GM04504 (cell line): ENCODE measurements around the gene ADARB2.
A peak's percentile ranks its signal among the peaks of the same experiment; 100 is the strongest.

Experiments used
- DNase-seq: peaks from one replicate; pipeline ENCODE4 v3.0.0-alpha.2; 2012; ENCODE audit warnings: low read depth

The ADARB2 gene

DNA sequence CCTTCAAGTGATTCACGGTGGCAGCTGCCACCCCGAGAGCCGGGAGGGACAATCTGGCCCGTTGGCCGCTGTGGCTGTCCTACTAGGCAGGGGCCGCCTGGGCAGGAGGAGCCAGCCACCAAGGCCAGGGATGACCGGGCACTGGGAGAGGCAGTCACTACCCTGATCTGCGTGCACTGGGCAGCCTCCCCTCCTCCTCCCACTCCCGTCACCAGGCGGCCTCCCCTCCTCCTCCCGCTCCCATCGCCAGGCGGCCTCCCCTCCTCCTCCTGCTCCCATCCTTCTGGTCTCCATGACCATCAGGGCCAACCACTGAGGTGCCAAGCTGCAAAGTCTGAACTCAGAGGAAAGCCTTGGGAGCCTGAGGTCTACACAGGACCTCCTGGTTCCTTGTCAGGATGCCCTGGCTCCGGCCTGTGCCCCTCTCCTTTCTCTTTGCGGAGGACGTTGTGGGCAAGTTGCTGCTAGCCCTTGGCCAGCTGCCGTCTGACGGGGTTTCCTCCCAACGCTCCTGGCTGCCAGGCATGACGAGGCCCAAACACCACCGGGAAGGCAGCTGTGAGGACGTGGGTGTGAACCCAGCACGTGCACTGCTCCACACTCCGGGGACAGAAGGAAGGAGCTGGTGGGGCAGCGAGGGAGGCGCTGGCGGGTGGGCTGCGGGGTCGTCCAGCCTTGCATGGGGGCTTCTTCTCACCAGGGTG, 550.0 kb downstream of the ADARB2 start:
- DNase-seq, result no peak

DNA sequence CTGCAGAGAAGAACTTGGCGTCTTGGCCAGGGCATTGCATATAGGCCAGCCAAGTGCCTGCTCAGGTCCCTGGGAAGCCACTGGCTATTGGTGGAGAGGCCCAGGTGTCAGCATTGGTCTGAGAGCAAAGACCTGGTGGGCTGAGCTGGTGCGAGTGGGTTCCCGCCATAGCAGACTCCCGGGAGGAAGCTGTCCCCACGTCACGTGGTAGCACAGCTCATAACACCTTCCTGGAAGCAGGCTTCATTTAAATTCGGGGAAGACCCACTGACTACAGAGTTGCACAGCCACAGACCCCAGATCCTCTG, 550.7 kb downstream of the ADARB2 start:
- DNase-seq, result no peak

DNA sequence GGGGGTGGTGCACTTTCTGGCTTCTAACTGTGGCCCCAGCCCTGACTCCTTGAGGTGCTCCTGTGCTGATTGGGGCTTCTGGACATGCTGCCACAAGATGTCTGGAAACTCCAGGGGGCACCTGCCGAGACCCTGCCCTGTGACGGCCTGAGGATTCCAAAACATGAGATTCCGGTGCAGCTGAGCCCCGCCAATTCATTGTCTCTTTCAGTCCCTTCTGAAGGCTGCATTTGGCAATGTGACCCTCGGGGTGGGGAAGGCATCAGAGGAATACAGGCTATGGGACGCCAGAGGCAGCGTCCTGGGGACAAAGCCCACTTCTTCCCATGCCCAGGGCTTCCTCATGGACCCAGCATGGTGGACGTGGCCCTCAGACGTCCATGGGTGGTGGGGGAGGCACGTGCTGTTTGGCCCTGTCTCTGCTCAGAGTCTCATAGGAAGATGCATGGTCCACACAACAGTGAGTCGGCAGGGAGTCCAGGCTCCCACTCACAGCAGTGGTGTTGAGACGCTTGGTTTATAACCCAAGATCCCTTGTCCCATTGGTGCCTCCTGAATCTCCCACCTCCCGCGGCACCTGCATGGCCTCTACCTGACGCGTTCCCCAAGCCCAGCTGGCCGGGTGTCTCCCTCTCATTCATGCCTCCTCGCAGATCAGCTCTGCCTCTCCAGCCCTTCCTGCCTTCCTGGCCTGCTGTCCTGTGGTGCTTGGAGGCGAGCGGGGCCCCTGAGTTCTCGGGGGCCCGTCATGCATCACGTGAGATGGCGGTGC, 551.2 kb downstream of the ADARB2 start:
- DNase-seq, result no peak

DNA sequence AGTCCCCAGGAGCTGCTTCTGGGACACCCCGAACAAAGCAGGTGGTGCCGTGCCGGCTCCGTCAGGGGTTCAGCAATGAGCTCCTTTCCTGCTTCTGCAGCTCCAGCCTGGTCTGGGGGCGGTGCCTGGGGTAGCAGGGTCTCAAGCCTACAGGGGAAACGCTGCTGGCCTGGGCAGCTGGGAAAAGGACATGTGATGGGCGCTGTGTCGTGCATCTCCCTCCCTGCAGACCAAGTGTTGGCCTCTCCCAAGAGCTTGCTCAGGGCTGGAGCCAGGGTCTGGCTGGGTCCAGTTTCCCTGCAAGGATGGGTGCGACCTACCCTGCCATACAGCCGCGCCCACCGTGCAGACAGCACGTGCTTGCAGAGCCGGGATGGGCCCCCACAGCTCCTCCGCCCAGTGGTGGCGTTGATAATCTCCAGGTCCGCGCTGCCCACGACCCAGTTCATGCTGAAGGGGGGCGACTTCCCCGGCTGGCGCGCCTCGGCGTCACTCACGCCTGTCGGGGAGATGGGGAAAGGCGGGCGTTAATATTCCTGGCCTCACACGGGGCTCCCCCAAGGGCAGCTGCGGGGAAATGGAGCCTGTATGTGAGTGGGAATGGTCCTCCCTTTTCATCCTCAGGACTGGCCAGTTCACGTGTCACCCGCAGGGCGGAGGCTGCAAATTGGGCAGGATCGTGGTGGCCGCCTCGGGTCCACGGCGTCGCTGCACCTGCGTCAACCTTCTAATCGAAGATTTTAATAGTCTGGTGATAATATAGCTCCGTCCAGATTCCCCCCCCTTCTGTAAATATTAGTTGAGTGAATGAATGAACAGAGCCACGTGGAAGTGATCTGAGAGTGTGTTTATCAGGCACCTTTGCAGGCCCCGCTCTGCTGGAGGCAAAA, 552.5 kb downstream of the ADARB2 start:
- no peak for DNase-seq

DNA sequence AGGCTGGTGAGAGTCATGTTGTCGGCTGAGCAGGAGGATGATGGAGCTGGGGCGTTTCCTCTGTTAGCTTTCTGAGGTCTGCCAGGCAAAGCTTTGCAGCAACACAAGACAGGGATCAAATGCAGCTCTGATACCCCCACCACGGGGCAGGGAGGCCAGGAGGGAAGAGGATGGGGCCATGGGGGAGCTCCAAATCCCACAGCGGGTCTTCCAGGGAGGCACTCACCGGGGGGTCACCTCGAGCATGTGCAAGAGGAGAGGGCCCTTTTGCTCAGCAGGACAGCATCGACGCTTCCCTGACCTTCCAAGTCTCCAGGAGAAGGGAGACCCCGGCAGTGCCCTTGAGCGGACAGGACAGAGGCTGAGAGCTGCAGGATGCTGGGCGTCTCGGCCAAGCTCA, 553.6 kb downstream of the ADARB2 start:
- DNase-seq, result no peak

DNA sequence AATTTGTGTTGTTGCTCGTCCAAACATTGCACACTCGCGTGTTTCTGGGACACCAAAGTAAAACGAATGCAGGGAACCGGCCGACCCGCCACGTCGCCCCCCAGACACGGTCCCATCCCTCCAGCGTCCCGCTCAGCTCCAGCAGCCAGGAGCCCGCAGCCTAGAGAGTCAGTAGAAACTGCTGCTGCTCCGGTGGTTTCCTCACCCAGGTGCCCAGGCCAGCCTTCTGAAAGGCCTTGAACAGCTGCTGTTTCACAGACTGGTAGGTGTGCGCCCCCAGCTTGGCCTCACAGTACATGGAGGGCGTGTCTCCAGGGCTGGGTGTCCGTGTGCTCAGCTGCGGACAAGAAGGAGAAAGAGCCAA, 554.3 kb downstream of the ADARB2 start:
- no peak for DNase-seq

DNA sequence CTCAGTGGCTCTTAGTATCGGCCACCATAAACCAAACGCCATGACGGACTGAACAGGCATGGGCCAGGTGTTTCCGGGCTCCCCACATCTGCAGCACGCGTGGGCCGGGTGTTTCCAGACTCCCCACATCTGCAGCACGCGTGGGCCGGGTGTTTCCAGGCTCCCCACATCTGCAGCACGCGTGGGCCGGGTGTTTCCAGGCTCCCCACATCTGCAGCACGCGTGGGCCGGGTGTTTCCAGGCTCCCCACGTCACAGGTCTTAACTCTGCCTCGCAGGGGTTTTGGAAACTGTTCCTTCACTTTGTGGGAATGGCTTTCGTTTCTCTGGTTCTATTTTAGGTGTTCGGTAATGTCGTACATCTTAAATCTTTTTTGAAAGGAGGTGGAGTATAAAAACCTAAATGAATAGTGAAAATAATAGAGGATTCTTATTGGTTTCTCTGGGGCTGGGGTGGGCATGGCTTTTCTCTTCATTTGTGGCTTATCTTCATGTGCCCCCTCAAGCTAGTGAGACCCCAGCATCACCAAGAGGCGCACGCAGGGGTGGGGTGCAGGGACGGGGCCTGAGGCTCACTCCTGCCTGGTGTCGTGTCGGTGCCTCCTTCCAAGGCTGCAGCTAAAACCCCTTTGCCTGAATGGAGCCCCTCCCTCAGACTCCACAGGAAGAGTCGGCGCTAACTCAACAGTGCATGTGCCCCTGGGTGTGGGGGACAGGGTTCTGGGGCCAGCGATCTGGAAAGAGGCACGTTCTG, 554.9 kb downstream of the ADARB2 start:
- no peak for DNase-seq

DNA sequence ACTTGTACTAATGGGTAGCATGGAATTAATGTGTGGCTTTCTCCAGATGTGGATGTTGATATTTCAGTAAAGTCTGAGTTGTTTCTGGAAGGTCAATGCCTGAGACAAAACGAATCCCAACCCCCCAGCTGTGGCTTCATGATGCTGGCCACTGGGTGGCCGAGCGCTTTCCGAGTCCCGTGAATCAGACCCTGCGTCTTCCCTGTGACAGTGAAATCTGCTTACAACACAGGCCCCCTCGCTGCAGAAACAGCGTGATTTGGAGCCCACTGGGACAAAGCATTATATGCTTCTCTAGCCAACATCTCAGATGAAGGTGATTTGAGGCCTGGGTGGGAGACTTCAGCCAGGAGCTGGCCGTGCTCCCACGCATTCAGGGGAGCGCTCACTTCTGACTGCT, 556.5 kb downstream of the ADARB2 start:
- DNase-seq, result no peak

DNA sequence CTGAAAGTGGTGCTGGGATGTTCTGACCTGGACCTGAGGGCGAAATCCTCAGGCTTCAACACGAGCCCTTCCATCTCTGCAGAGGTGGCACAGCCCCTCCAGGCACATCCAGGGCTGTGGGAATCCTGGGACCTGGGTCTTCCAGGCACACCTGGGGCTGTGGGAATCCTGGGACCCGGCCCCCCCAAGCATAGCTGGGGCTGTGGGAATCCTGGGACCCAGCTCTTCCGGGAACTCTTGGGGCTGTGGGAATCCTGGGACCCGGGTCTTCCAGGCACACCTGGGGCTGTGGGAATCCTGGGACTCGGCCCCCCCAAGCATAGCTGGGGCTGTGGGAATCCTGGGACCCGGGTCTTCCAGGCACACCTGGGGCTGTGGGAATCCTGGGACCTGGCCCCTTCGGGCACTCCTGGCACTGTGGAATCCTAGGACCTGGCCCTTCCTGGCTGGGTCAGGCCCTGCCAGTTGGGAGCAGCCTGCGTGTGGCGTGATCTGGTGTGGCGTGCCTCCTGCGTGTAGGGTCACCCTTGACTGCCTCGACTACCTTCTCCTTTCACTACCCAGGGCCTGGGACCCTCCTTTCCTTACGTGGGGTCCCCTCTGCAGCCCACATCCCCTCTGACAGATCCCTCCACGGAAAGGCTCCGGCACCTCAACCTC, 557.1 kb downstream of the ADARB2 start:
- DNase-seq, result no peak

DNA sequence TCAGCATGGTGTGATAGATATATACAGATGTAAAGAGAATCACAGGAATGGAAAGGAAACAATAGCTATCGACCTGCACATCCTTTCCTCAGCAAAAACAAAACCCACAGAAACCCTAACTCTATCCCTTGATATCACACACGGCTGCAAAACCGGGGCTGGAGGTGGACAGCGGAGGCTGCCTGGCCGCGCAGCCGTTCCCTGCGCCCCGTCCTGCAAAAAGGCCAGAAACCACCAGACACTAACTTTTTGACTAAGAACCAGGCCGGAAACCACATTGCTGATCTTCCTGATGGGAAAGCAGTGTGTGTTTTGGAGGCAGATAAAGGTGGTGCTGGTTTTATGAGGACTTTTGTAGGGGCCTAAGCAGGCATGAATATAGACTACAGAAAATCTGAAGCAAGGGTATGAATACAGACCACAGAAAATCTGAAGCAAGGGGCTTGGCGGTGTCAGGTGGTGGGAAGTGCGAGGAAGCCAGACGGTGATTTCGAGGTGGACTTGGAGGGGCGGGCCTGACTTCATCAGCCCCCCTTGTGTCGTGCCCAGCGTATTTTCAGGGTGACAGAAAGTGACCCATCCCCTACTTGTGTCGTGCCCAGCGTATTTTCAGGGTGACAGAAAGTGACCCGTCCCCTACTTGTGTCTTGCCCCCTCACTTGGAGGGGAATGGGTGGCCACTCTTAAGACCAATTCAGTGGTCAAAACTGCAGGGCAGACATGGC, 557.8 kb downstream of the ADARB2 start:
- DNase-seq, result no peak

DNA sequence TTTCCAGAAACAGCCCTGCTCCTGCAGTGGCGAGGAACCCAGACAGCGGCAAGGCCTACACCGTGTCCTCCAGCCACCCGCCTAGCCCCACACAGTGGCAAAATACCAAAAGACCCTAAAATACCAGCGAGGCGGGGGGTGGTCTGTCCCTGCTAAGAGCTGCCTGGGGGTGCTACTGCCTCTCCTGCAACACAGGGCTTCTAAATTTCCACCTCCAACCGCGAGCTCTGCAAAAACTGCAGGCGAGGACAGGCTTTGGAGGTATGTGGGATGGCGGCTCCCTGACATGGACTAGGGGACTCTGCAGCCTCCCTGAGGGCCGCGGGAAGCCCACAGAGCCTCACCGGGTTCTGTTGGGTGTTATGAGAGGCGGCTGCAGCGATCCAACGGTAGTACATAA, 558.8 kb downstream of the ADARB2 start:
- no peak for DNase-seq

DNA sequence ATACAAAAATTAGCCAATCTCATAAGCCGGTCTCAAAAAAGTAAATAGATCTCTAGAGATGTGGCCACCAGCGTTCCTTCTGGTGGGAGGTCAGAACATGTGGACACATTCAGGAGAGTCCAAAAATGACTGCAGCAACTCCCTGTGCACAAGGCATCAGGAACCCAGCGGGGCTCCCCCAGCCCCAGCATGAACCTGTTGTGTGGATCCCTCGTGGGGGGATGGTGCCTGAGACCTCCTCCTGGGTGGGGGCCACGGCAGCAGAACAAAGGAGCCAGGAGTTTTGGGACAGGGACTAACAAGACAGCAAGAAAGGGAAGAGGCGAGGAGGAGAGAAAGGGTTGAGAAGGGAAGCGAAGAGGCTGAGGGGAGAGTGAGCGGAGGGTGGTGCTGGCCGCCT, 559.4 kb downstream of the ADARB2 start:
- DNase-seq, result no peak

DNA sequence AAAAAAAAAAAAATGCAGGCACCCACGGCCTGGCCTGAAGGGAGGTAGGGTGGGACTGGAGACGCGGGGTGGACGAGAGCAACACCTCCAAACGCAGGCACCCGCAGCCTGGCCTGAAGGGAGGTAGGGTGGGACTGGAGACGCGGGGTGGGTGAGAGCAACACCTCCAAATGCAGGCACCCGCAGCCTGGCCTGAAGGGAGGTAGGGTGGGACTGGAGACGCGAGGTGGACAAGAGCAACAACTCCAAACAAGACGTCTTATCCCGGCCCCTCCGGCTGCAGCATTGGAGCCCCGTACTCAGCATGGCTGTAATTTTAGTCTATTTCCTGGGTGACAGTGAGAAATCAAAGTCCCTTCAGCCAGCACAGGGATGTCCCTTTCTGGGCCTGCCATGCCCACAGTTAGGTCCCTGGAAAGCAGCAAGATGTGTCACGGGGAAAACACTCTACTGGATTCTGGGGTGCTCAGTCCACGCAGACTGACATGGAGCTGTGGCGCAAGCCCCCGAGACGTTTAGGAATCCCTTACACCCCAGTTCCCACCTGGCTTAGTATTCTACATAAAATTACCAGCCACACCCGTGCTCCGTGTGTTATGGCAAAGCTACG, 561.3 kb downstream of the ADARB2 start:
- no peak for DNase-seq

DNA sequence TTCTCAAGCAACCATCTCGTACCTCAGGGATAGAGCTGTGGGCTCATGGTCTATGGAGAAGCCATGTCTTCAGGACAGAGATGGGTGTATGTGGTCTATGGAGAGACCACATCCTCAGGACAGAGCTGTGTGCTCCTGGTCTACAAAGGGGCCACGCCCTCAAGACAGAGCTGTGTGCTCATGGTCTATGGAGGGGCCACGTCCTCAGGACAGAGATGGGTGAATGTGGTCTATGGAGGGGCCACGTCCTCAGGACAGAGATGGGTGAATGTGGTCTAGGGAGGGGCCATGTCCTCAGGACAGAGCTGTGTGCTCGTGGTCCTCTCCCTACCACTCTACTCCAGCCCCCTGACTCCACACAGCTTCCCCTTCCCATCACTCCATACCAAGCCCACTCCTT, 563.3 kb downstream of the ADARB2 start:
- no peak for DNase-seq

DNA sequence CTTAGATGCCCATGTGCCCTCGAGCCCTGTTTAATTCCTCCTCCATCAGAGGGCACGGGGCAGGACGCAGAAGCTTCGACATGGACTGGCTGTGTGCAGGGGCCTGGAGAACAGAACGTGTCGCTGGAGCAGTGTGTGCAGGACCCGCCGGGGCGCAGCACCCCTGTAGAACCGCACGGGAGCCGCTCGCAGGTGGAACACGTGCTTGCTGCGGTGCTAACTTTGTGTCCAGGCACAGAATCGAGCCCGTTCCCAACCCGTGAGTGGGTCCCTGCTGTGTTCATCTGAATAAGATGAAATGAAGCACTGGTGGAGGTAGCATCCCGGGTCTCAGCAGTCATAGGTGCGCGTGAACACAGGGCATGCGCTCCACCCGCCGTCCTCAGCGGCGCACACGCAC, 564.2 kb downstream of the ADARB2 start:
- DNase-seq, result no peak

DNA sequence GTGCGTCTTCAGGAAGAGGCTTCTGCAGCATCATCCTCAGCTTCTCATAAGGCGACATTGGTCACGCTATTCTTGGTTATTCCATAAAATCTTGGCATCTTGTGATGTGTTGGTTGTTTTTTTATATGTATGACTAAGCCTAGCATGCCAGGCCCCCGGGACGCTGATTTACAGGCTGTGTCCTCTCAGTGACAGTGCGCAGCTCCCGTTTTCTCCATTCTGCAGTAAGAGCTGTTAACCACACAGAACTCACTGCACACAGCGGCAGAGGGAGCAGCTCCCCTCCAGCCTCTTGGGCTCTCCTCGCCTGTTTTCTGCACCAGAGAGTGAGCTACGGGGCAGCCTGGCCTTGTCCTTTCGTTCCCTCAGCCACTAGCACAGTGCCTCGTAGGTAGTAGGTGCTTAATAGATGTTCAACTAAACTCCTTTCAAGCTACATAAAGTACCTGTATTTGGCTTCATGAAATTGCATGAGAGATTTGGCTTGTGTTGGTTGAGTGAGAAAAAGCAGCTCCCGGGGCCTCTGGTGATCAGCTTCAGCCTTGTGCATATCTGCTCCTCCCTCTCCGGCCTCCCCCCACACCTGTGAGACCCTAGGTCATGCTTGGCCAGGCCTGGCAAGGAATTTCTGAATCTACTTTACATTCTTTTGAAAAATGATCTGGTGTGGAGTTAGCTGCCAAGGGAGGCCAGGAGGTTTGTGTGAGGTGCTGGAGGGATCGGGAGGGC, 564.9 kb downstream of the ADARB2 start:
- peak; percentile 9 for DNase-seq

DNA sequence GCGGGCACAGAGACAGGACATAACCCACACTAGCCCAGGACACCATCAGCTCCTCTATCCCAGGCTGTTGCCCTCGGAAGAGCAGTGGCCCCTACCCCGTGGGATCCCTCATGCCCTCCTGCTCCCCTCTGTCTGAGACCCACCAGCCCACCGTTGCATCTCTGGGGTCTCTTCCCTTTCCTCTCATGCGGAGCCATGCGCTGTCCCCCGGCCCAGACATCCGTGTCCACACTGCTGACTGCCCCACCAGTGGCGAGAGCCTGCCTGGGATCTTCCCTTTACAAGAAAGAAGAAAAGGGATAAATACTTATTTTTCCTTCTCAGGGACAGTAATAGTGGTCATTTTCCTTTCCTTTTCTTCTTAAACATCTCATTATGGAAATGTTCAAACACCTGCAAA, 565.7 kb downstream of the ADARB2 start:
- DNase-seq, result no peak

DNA sequence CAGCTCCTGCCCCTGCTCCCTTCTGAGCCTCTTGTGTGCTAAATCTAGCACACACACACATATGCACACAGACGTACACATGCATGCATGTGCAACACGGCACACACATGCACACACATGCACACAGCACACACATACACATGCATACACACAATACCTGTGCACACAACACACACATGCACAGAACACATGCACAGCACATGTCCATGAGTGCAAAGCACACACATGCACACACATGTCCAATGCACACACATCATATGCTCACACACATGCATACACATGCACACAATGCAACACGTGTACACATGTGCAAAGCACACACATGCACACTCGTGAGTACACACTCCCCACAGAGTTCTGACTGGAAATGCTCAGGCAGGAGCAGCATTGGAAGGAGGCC, 566.1 kb downstream of the ADARB2 start:
- no peak for DNase-seq

DNA sequence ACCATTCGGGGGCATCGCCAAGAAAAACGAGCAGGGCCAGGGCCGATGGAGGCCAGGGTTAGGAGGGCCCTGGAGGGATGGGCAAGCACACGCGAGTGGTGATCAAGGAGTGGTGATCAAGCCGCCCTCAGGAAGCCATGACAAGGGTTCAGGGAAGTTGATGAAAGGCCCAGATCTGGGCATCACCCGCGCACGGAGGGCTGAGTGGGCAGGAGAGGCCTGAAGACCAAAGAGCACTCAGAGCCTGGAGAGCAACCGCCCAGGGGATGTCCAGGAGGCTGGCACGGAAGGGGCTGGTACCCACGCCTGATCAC, 566.5 kb downstream of the ADARB2 start:
- DNase-seq, result no peak
